Neural progenitor cell (in vitro differentiated cells): Measurements from ENCODE around the gene ZNF324.

Experiments used
- CTCF ChIP-seq: fragments of 200-600 bp; sonication (generic); IDR thresholded peaks from 2 replicates; pipeline ENCODE4 v1.5.1; 2017; ENCODE audit warnings: antibody characterized with exemption, mild to moderate bottlenecking
- EZH2 ChIP-seq: fragments of 200-600 bp; sonication (generic); IDR thresholded peaks from 2 replicates; pipeline ENCODE4 v1.6.1; 2017; ENCODE audit warnings: antibody characterized with exemption, mild to moderate bottlenecking, moderate library complexity
- EZH2phosphoT487 ChIP-seq: fragments of 200-600 bp; sonication (generic); IDR thresholded peaks from 2 replicates; pipeline ENCODE4 v1.6.1; 2017; ENCODE audit warnings: antibody characterized with exemption

- no peak for TF ChIP-seq EZH2
- TF ChIP-seq CTCF: no peak
- no peak for TF ChIP-seq EZH2phosphoT487
Observed at GRCh38 chr19:58477871-58478270, 11.0 kb downstream of the ZNF324 start.
